Stomach (tissue), 9 donors: Measurements from ENCODE around the gene KIZ. TPM values are rescaled to one million over a fixed set of nuclear protein-coding genes. Genes with fewer than 3 reads are reported as not detected.

Source experiments
- DNase-seq, 2 donors: peaks; one replicate each; pipeline versions ENCODE4 v3.0.0 to v3.0.0-alpha.2; 2013 to 2019
- H3K27ac ChIP-seq, 5 donors: fragments of 200-600 bp in 4 of 5; sonication (generic) in 4 of 5; one replicate each; pipeline ENCODE4 v1.5.1; 2013 to 2019; ENCODE audit warnings: mild to moderate bottlenecking in 1 of 5, moderate library complexity in 1 of 5
- H3K27me3 ChIP-seq, 3 donors: fragments of 200-600 bp; sonication (generic); one replicate each; pipeline ENCODE4 v1.5.1; 2017 to 2019; ENCODE audit warnings: mixed run types in 1 of 3
- H3K36me3 ChIP-seq, 4 donors: fragments of 200-600 bp; sonication (generic); 1 replicate in 3 of 4; 2 replicates in 1 of 4; pipeline ENCODE4 v1.5.1; 2016 to 2019
- H3K4me1 ChIP-seq, 4 donors: fragments of 200-600 bp; sonication (generic); one replicate each; pipeline ENCODE4 v1.5.1; 2016 to 2019
- H3K4me3 ChIP-seq, 4 donors: fragments of 200-600 bp; sonication (generic) in 3 of 4; one replicate each; pipeline ENCODE4 v1.5.1; 2016 to 2019; ENCODE audit warnings: mild to moderate bottlenecking in 1 of 4
- H3K9me3 ChIP-seq, 4 donors: fragments of 200-600 bp; sonication (generic); one replicate each; pipeline ENCODE4 v1.5.1; 2016 to 2019
- CTCF ChIP-seq, 7 experiments: fragments of 450-650 bp in 4 of 7; fragments of 200-600 bp in 3 of 7; sonication (generic) in 3 of 7; IDR thresholded peaks; one replicate each; pipeline ENCODE4 v1.5.1; 2016 to 2019; ENCODE audit warnings: antibody characterized with exemption in 7 of 7, control low read depth in 2 of 7, mild to moderate bottlenecking in 1 of 7
- EP300 ChIP-seq: sonication (generic); formaldehyde crosslinking; IDR thresholded peaks from one replicate; pipeline ENCODE4 v1.6.1; 2017; ENCODE audit warnings: antibody characterized with exemption
- POLR2A ChIP-seq, 4 donors: fragments of 450-650 bp; IDR thresholded peaks; one replicate each; pipeline ENCODE4 v1.6.1; 2016; ENCODE audit warnings: antibody characterized with exemption in 4 of 4, control low read depth in 2 of 4, mild to moderate bottlenecking in 1 of 4, moderate library complexity in 1 of 4
- POLR2AphosphoS5 ChIP-seq, 3 donors: sonication (generic); formaldehyde crosslinking; IDR thresholded peaks; one replicate each; pipeline ENCODE4 v1.6.1; 2016; ENCODE audit warnings: antibody characterized with exemption in 3 of 3
- WGBS, 5 donors: extraction: QIAGEN DNeasy Blood & Tissue Kit in 3 of 5; methylation state at CpG; one replicate each; pipeline versions ENCODE4 v1.1.5 to v1.1.7; 2013 to 2018; 5-methylcytosine and 5-hydroxymethylcytosine counted together
- intact Hi-C: fragments of 100-400 bp; cut with DNase I; formaldehyde crosslinking; loops from one replicate; pipeline ENCODE4 v1.15.1; 2023; ENCODE audit warnings: low total_unique reads
- polyA plus RNA-seq, 3 donors: library from polyadenylated mRNA; stranded (reverse); fragments of 200-250 nt; gene quantifications; one replicate each; pipeline ENCODE4 v1.2.3, GENCODE V29; 2013
- total RNA-seq, 5 donors: library from RNA; depleted of rRNA; stranded (reverse); fragments of >200 nt; gene quantifications; one replicate each; pipeline versions ENCODE4 v1.1.0 to v1.2.3, GENCODE V29; 2014 to 2016
- donor health status: healthy with polysubstance abuse.
- donor health status: Bipolar disorder and iron deficiency.
- donor health status: healthy.

Gene KIZ
- total and polyA plus RNA-seq, 8 donors, result 11.7 to 38.2 (median 15.1) TPM

- no peak overlapping the region for H3K4me3 ChIP-seq
- no peak for DNase-seq
Measured at GRCh38 chr20:21237956-21238799, 112.3 kb downstream of the KIZ start.

GRCh38 chr20:21238818-21239536 is 113.1 kb downstream of the KIZ start:
- Histone ChIP-seq H3K9me3 (no peaks in the 10 kb centered on the region), H3K4me1 (peaks cover 0 to 9% (median 4%) of the 10 kb centered on the region in 4 donors), H3K36me3 (peaks cover 5 to 50% (median 22%) of the 10 kb centered on the region in 4 donors), H3K27me3 (no peaks in the 10 kb centered on the region), H3K4me3 (no peak overlapping the region), H3K27ac (no peak overlapping the region)
- 78 to 92% (median 86%) methylated on average over 6 of the region's 6 CpGs for WGBS, 5 donors
- intact Hi-C loops, result loop anchor here (5.0 kb wide), 1 partner anchor 268 kb away; no protein-coding TSS in a partner anchor
- TF ChIP-seq POLR2A (IDR thresholded peaks at IDR 0.05), result no peak
- DNase-seq, result no peak

More at GRCh38 chr20:21237956-21238799, 112.3 kb downstream of the KIZ start:
- no peaks in the 10 kb centered on the region for H3K27me3 ChIP-seq
- peaks cover 0 to 9% (median 4%) of the 10 kb centered on the region in 4 donors for H3K4me1 ChIP-seq
- intact Hi-C loops, result loop anchor here (5.0 kb wide), 1 partner anchor 269 kb away; no protein-coding TSS in a partner anchor
- no peak for TF ChIP-seq EP300
- no peak for TF ChIP-seq CTCF (IDR thresholded peaks at IDR 0.05)
- TF ChIP-seq POLR2AphosphoS5 (IDR thresholded peaks at IDR 0.05), result no peak
- no peak for TF ChIP-seq POLR2A (IDR thresholded peaks at IDR 0.05)
- H3K9me3 ChIP-seq, result no peaks in the 10 kb centered on the region
- WGBS, 5 donors, result 82 to 94% (median 87%) methylated on average over 10 of the region's 10 CpGs
- H3K36me3 ChIP-seq, result peaks cover 2 to 42% (median 16%) of the 10 kb centered on the region in 4 donors
- H3K27ac ChIP-seq, result no peak overlapping the region

GRCh38 chr20:21240394-21240793 is 114.5 kb downstream of the KIZ start:
- H3K36me3 ChIP-seq, result peaks cover 10 to 64% (median 37%) of the 10 kb centered on the region in 4 donors
- intact Hi-C loops, result no loop called here
- no peaks in the 10 kb centered on the region for H3K27me3 ChIP-seq
- H3K4me1 ChIP-seq, result peaks cover 0 to 9% (median 4%) of the 10 kb centered on the region in 4 donors
- no peak for TF ChIP-seq POLR2AphosphoS5 (IDR thresholded peaks at IDR 0.05)
- TF ChIP-seq EP300, result no peak
- TF ChIP-seq CTCF (IDR thresholded peaks at IDR 0.05), result no peak
- no peak for TF ChIP-seq POLR2A (IDR thresholded peaks at IDR 0.05)
- H3K9me3 ChIP-seq, result no peaks in the 10 kb centered on the region
- no peak overlapping the region for H3K27ac ChIP-seq
- WGBS, 5 donors, result 89 to 96% (median 93%) methylated on average over 8 to 9 of the region's 9 CpGs
- no peak for DNase-seq
- no peak overlapping the region for H3K4me3 ChIP-seq

- no peak for DNase-seq
- H3K27me3 ChIP-seq, result no peaks in the 10 kb centered on the region
- intact Hi-C loops, result no loop called here
Measured at GRCh38 chr20:21241406-21241805, 115.5 kb downstream of the KIZ start.

More at GRCh38 chr20:21241406-21241805, 115.5 kb downstream of the KIZ start:
- TF ChIP-seq CTCF (IDR thresholded peaks at IDR 0.05) (no peak), POLR2AphosphoS5 (IDR thresholded peaks at IDR 0.05) (no peak), POLR2A (IDR thresholded peaks at IDR 0.05) (no peak), EP300 (no peak)
- peaks cover 10 to 74% (median 43%) of the 10 kb centered on the region in 4 donors for H3K36me3 ChIP-seq
- no peaks in the 10 kb centered on the region for H3K4me1 ChIP-seq
- H3K9me3 ChIP-seq, result no peaks in the 10 kb centered on the region
- H3K27ac ChIP-seq, result no peak overlapping the region
- H3K4me3 ChIP-seq, result no peak overlapping the region
- 66 to 85% (median 81%) methylated on average over 7 of the region's 7 CpGs for WGBS, 5 donors
